Measurements from ENCODE around the gene UBE2N.

UBE2N gene, protein sequence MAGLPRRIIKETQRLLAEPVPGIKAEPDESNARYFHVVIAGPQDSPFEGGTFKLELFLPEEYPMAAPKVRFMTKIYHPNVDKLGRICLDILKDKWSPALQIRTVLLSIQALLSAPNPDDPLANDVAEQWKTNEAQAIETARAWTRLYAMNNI

DNA sequence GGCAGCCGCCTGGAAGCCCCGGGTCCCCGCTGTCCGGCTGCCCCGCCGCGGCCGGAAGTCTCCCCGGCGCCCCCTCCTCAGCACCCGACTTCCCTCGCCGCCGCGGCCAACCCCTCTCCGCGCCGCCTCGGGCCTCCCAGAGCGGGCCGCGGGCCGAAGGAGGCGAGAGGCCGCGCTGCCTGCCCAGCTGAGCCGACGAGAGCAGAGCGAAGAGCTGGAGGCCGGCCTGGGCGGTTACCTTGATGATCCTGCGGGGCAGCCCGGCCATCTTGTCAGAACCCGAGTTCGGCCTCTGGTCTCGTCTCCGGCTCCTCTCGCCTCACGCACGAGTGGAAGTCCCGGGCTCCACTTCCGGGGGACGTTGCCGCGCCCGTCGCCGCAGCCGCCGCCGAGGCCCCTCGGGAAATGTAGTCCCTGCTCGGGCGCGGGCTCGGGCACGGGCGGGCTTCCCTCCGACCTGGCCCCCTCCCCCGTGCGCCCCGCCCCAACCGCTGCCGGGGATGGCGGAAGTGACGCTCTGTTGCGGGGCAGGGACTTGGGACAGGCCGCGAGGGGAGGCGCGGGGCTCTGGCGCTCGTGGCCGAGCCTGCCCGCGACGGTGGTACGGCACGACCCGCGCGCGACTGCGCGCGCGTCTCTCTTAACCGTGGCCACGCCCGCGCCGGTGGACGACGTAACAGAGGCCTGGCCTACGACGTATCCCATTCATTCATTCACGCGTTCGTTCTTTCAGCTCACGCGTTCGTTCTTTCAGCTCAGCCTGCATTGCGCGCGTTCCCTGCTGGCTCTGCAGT is at the start of gene UBE2N:
Gene UBE2N, minus strand, starts transcription at position 331 of the 794 bp plus-strand sequence. Its CDS starts 63 bp downstream, at position 268.
- peak; percentile 86 to 96 (median 88) for DNase-seq (ENCODE audit: low read depth in 2 of 3, low spot score in 2 of 3)

DNA sequence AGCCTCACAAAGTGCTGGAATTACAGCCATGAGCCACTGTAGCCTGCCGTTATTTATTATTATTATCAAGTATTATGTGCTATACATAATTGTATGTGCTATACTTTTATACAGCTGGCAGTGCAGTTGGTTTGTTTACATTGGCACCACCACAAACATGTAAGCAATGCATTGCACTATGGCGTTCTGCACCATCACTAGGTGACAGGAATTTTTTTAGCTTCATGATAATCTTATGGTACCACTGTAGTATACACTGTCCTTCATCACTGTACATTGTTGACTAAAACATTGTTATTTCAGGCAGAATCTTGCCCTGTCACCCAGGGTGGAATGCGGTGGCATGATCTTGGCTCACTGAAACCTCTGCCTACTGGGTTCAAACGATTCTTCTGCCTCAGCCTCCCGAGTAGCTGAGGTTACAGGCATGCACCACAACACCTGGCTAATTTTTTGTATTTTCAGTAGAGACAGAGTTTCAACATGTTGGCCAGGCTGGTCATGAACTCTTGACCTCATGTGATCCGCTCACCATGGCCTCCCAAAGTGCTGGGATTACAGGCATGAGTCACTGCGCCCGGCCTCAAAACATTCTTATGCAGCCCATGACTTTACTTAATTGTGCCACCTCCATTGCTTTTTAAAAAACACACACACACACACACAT is 42.7 kb upstream of the UBE2N start:
- no peak for DNase-seq (ENCODE audit: low read depth in 2 of 3, low spot score in 2 of 3)

DNA sequence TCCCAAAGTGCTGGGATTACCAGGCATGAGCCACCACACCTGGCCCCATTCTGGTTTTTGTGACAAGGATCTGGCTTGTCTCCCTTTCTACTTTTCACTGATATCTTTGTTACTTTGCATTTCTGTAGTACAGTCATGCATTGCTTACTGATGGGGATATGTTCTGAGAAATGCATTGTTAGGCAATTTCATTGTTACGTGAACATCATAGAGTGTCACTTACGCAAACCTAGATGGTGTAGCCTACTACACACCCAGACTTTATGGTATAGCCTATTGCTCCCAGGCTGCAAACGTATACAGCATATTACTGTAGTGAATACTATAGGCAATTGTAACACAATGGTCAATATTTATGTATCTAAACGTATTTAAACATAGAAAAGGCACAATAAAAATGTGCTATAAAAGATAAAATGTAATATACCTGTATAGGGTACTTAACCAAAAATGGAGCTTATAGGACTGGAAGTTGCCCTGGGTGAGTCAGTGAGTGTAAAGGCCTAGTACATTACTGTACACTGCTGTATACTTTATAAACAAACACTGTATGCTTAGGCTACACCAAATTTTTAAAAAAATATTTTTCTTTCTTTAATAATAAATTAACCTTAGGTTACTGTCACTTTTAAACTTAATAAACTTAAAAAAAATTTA is 41.5 kb upstream of the UBE2N start:
- no peak for DNase-seq (ENCODE audit: low read depth in 2 of 3, low spot score in 2 of 3)

DNA sequence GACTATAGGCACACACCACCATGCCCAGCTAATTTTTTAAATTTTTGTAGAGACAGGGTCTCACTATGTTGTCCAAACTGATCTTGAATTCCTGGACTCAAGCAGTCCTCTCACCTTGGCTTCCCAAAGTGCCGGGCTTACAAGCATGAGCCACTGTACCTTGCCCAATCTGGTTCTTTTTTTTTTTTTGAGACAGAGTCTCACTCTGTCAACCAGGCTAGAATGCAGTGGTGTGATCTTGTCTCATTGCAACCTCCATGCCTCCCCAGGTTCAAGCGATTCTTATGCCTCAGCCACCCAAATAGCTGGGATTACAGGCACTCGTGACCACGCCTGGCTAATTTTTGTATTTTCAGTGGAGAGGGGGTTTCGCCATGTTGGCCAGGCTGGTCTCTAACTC is 41.0 kb upstream of the UBE2N start:
- no peak for DNase-seq (ENCODE audit: low read depth in 2 of 3, low spot score in 2 of 3)

DNA sequence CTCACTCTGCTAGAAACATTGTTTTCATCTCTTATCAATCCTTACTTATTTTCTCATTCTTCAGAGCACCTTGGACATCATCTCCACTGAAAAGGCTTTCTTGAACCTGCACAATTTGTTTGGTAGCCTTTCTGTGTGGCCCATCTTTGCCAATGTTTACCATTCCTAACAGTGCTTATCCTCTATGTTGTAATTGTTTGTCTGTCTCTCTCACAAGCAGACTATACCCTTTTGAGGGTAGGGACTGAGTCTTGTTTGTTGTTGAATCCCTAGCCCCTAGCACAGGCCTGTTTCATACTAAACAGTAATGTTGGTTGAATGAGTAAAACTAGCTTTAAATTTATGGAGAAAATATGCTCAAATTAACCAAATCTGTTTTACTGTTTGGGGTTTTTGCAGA is 34.8 kb upstream of the UBE2N start:
- DNase-seq (ENCODE audit: low read depth in 2 of 3, low spot score in 2 of 3) = no peak

DNA sequence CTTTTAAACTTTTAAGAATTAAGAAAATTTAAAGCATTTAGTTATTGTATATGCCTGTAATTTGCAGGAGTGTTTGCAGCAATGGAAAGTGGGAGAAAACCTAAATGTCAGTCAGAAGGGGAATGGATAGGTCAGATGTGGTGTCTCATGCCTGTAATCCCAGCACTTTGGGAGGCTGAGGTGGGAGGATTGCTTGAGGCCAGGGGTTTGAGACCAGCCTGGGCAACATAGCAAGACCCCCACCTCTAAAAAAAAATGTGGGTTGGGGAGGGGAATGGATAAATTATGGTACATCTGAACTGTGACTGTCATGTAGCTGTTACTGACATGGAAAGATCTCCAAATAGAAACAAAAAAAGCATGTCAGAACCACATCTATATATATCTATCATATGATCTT is 27.6 kb upstream of the UBE2N start:
- no peak for DNase-seq (ENCODE audit: low read depth in 2 of 3, low spot score in 2 of 3)

DNA sequence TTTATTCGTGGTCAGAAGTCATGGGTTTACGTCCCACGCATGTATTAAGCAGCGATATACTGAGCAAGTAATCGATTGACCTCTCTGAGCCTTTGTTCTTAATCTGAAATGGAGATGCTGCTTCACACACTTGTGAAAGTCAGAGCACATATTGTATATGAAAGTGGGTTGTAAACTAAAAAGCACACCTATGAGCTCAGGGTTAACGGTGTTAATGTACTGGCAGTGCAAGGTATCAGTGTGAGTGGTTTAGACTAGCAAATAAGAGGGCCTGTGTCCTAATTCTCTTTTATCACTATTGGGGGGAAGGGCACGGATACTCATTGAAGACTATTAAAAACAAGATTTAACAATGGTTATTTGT is 26.2 kb upstream of the UBE2N start:
- no peak for DNase-seq (ENCODE audit: low read depth in 2 of 3, low spot score in 2 of 3)

DNA sequence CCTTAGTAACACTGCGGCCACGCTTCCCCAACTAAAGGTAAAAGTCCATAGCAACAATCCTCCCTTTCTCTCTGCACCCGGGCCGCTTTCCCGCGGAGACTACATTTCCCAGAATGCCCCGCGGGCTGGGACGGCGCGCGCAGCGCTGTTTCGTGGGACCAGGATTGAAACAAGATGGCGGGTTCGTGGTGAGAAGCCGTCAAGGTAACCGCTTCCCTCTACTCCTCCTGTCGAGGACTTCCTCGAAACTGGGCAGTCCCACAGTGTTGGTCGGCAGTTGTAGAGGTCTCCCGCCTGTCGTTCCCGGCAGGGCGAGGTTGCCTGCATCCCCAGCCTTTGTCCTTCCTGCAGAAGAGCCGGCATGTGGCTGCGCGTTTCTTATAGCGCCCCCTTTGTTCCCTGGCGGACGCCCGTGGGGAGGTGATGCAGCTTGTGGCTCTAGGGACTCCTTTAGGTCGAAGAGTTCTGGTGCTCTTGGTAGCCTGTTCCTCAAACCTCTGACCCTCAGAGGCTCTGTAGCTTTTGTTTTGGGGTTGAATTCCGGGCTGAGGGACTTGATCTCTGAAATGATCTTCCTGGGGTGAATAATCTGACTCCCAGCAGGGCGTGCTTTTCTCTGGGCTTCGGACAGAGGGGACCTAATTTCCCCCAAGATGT is 25.7 kb upstream of the UBE2N start, which contains the start of gene MRPL42:
Gene MRPL42, plus strand, starts transcription at position 164 of the 657 bp plus-strand sequence. CDS start 1,772 bp downstream, outside the sequence.
- peak; percentile 80 to 95 (median 85) for DNase-seq (ENCODE audit: low read depth in 2 of 3, low spot score in 2 of 3)

DNA sequence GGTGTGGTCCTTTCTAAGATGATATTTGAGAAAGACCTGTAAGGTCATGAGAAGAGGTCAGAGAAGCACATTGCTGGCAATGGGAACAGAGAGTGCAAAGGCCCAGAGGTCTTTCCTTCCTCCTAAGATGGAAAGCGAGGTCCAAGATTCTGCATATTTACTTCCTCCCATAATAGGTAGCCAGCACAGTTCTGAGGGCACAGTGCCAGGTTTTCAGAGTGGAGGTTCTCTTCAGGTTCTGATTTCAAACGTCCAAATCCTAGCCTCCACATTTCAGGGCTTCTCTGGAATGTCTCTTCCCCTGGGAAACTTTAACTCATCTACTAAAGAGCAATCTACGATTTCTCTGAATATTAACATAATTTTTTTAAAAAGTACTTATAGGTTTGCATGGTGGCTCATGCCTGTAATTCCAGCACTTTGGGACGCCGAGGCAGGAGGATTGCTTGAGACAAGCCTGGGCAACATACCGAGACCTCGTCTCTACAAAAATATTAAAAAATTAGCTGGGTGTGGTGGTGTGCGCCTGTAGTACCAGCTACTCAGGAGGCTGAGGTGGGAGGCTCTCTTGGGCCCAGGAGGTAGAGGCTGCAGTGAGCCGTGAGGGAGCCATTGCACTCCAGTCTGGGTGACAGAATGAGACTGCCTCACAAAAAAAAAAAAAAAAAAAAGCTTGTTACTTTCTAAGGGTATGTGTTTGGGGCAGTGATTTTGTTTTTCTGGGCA is 25.0 kb upstream of the UBE2N start:
- DNase-seq (ENCODE audit: low read depth in 2 of 3, low spot score in 2 of 3) = no peak

DNA sequence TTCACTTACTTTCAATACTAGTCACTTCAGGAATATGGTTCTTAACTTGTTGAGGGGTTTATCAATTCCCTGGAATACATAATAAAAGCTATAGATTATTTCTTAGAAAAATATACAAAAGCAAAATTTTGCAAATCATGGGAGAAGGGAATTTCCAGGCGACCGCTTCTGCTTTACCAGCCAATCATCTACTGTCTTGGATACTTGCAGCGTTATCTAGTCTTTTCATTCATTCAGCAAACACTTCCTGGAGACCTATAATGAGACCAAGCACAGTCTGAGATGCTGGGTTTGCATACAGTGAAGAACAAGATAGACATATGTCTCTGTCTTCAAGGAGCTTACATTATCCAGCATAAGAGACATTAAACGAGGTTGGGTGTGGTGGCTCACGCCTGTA is 24.1 kb upstream of the UBE2N start:
- DNase-seq (ENCODE audit: low read depth in 2 of 3, low spot score in 2 of 3) = no peak

DNA sequence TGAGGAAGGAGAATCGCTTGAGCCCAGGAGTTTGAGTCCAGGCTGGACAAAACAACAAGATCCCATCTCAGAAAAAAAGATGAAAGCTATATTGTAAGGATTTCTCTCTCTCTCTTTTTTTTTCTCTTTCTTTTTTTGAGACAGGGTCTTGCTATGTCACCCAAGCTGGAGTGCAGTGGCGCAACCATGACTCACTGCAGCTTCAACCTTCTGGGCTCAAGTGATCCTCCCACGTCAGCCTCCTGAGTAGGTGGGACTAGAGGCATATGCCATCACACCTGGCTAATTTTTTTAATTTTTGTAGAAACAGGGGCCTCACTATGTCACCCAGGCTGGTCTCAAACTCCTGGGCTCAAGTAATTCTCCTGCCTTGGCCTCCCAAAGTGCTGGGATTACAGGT is 19.8 kb upstream of the UBE2N start:
- DNase-seq (ENCODE audit: low read depth in 2 of 3, low spot score in 2 of 3) = no peak

DNA sequence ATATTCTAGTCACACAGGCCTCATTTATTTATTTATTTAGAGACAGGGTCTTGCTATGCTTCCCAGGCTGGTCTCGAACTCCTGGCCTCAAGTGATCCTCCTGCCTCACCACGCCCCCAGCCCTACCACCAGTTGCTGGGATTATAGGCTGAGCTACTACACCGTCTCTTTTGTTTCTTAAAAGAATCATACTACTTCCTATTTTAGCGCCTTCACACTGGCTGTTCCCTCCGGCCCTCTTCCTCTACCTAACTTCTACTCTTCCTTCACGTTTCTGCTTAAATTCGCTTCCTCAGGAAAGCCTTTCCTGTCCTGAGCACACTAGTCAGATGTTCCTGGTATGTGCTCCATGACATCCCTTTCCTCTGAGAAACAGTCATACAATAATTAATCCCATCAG is 19.2 kb upstream of the UBE2N start:
- no peak for DNase-seq (ENCODE audit: low read depth in 2 of 3, low spot score in 2 of 3)

DNA sequence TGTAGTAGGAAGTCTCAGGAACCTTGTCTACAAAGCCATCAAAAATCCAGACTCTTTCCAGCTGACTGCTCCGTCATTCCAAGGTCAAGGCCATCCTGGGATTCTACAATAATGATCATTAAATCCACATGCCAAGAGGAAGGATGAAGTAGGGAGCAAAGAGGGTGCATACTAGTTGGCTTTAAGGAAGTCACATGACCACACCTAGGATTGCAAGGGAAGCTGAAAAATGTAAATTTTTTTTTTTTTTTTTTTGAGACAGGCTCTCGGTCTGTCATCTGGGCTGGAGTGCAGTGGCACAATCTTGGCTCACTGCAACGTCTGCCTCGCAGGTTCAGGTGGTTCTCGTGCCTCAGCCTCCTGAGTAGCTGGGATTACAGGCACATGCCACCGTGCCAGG is 18.3 kb upstream of the UBE2N start:
- no peak for DNase-seq (ENCODE audit: low read depth in 2 of 3, low spot score in 2 of 3)

DNA sequence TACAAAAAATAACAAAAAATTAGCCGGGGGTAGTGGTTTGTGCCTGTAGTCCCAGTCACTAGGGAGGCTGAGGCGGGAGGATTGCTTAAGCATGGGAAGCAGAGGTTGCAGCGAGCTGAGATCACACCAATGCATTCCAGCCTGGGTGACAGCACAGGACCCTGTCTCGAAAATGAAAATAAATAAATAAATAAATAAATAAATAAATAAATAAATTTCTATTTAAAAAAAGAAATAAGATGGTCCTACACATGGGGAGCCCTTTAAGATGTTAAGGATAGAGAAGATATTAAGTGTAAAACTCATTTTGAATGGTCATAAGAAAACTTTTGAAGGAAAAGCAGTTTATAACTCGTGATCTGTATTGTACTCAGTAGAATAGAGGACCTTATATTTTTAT is 17.4 kb upstream of the UBE2N start:
- no peak for DNase-seq (ENCODE audit: low read depth in 2 of 3, low spot score in 2 of 3)

DNA sequence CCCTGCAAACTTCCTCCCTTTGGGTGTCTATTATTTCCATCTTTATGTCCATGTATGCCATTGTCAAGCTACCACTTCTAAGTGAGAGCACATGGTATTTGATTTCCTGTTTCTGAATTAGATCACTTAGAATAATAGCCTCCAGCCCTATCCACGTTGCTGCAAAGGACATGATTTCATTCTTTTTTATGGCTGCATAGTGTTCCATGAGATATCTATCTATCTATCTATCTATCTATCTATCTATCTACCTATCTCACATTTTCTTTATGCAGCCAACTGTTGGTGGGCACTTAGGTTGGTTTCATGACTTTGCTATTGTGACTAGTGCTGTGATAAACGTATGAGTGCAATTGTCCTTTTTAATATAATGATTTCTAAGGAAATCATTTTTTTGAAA is 14.3 kb upstream of the UBE2N start:
- no peak for DNase-seq (ENCODE audit: low read depth in 2 of 3, low spot score in 2 of 3)

DNA sequence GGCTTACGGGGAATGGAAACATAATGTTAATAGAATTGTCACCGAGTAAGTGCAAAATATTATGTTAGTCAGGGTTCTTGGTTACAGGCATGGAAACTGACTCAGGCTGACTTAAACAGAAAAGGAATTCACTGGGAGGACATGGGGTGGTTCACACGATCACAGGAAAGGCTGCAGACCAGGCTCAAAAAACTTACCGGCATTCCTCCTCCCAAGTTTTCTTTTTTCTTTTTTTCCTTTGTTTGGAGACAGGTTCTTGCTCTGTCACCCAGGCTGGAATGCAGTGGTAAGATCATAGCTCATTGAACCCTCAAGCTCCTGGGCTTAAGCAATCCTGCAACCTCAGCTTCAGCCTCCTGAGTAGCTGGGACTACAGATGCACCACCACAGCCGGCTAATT is 11.9 kb upstream of the UBE2N start:
- no peak for DNase-seq (ENCODE audit: low read depth in 2 of 3, low spot score in 2 of 3)

DNA sequence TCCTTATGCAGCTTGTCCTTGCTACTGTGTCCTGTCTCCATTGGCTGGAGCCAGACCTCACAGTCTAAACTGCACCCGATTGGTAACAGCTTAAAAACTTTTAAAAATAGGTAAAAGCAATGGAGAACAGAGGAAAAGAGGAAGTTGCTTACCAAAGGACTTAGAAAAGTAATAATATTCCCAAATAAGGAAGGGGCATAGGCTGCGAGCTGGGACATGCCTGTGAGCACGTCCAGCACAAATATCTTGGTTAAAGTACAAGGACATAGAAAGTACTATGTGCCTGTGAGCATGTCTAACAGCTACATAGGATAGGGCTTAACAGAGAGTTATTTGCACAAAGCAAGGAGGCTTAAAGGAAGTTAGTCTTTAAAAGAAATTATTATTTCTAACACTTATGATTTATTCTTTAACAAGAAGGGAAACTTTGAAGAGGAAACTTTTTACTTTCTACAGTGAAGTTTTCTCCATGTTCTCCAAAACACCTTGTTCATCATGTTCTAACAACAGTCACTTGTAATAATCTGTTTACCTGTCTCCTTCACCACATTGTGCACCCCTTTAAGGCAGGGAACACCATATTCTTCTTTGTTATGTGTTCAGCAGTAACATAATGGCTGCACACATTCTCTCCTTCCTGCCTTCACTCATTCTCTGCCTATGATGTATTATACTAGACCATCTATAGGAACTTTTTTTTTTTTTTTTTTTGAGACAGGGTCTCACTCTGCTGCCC is 9.8 kb upstream of the UBE2N start:
- no peak for DNase-seq (ENCODE audit: low read depth in 2 of 3, low spot score in 2 of 3)

DNA sequence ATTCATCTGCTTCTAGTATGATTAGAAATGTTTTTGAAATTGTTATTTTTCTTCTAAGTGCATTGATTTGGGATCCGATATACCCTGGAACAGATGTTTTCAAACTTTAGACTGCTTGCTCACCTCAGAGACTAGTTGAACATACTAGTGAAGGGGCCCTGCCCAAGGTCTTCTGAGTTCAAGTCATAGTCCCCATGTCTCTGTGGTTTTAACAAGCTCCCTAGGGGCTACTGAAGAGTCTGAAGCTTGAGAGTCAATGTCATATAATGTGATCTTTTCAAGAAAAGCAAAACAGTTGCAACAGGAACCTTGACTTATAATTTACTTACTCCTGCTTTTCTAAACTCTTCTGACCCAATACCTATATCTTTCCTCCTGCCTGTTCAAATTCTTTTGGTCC is 7.5 kb upstream of the UBE2N start:
- no peak for DNase-seq (ENCODE audit: low read depth in 2 of 3, low spot score in 2 of 3)

DNA sequence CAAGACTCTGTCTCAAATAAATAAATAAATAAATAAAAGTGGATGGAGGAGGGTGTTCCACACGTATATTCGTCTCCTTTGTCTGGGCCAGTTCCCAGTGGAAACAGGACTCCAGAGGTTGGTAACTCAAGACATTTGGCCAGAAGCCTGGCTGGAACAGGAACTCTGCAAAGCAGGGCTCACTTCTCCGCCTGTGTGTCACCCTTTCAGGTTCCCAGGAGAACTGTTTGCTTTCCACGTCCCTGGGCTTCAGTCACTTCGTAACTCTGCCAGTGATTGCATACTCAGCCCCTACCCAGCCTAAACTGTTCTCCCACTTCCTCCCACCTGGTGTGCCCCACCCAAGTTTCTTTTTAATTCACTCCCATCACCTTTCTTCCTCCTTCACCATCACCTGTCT is 7.0 kb upstream of the UBE2N start:
- no peak for DNase-seq (ENCODE audit: low read depth in 2 of 3, low spot score in 2 of 3)
